ENCODE measurements around the gene GZMB. TPM values are rescaled to one million over a fixed set of nuclear protein-coding genes. Genes with fewer than 3 reads are reported as not detected.

The GZMB gene
- total RNA-seq, 1 donor from 2014 or later, result not detected

- Mint-ChIP-seq H3K9me3 (no peaks in the 10 kb centered on the region), H3K27me3 (ENCODE audit: low read depth) (peaks cover 34% of the 10 kb centered on the region), H3K4me1 (peaks cover 4% of the 10 kb centered on the region), H3K36me3 (no peaks in the 10 kb centered on the region), H3K4me3 (no peak overlapping the region), H3K27ac (no peak overlapping the region)
- no peak for TF ChIP-seq CTCF (IDR thresholded peaks at IDR 0.05; ENCODE audit: unreplicated experiment)
- DNase-seq (ENCODE audit: low spot score in 2 of 2, unreplicated experiment in 2 of 2), result no peak
These were observed 44.0 kb upstream of the GZMB start for GRCh38 chr14:24677956-24678355.

GRCh38 chr14:24674204-24674970, 40.4 kb upstream of the GZMB start:
- Mint-ChIP-seq H3K27me3 (ENCODE audit: low read depth) (peaks cover 22% of the 10 kb centered on the region), H3K27ac (no peak overlapping the region), H3K36me3 (no peaks in the 10 kb centered on the region), H3K9me3 (peaks cover 7% of the 10 kb centered on the region), H3K4me3 (no peak overlapping the region), H3K4me1 (peaks cover 4% of the 10 kb centered on the region)
- no peak for TF ChIP-seq CTCF (IDR thresholded peaks at IDR 0.05; ENCODE audit: unreplicated experiment)
- DNase-seq (ENCODE audit: low spot score in 2 of 2, unreplicated experiment in 2 of 2), result no peak

GRCh38 chr14:24673534-24674203, 39.7 kb upstream of the GZMB start:
- H3K4me1 Mint-ChIP-seq, result peaks cover 1% of the 10 kb centered on the region
- H3K27me3 Mint-ChIP-seq (ENCODE audit: low read depth), result peaks cover 19% of the 10 kb centered on the region
- no peak for DNase-seq (ENCODE audit: low spot score in 2 of 2, unreplicated experiment in 2 of 2)
- peaks cover 7% of the 10 kb centered on the region for H3K9me3 Mint-ChIP-seq
- H3K27ac Mint-ChIP-seq, result no peak overlapping the region
- H3K4me3 Mint-ChIP-seq, result no peak overlapping the region
- no peak for TF ChIP-seq CTCF (IDR thresholded peaks at IDR 0.05; ENCODE audit: unreplicated experiment)
- H3K36me3 Mint-ChIP-seq, result no peaks in the 10 kb centered on the region

- TF ChIP-seq CTCF (IDR thresholded peaks at IDR 0.05; ENCODE audit: unreplicated experiment), result no peak
- H3K36me3 Mint-ChIP-seq, result no peaks in the 10 kb centered on the region
- peaks cover 14% of the 10 kb centered on the region for H3K27me3 Mint-ChIP-seq (ENCODE audit: low read depth)
- no peak overlapping the region for H3K27ac Mint-ChIP-seq
- H3K9me3 Mint-ChIP-seq, result peaks cover 10% of the 10 kb centered on the region
- H3K4me3 Mint-ChIP-seq, result no peak overlapping the region
- no peak for DNase-seq (ENCODE audit: low spot score in 2 of 2, unreplicated experiment in 2 of 2)
- H3K4me1 Mint-ChIP-seq, result no peaks in the 10 kb centered on the region
These were observed 39.1 kb upstream of the GZMB start for GRCh38 chr14:24673059-24673458.

DNA sequence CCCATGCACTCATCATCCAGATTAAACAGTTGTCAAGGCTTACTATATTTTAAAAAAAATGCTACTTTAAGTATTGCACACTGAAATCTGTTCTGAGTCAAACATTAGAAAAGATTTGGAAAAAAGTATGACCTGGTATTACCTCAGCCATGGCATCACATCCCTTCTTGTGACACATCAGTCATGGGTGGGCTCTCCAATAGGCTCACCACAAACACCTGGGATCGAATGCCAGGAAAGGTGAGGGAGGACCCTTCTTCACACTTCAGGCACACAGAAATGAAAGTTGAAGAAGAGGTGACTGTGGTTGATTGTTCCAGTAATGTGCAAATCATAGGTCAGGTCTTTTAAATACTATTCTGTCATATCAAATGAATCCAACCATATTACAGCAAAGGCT, 36.6 kb upstream of the GZMB start:
- Mint-ChIP-seq H3K36me3 (no peaks in the 10 kb centered on the region), H3K4me3 (no peak overlapping the region), H3K27ac (no peak overlapping the region), H3K4me1 (no peaks in the 10 kb centered on the region), H3K27me3 (ENCODE audit: low read depth) (peaks cover 5% of the 10 kb centered on the region), H3K9me3 (peaks cover 22% of the 10 kb centered on the region)
- TF ChIP-seq CTCF (IDR thresholded peaks at IDR 0.05; ENCODE audit: unreplicated experiment), result no peak
- DNase-seq (ENCODE audit: low spot score in 2 of 2, unreplicated experiment in 2 of 2), result no peak
